Stimulated activated CD8-positive, alpha-beta memory T cell treated with anti-CD3 and anti-CD28 coated beads, Interleukin-12 subunit alpha, Interleukin-12 subunit beta, amount 100 ng/mL, for 1 hour (primary cell): ENCODE data around the gene NOL4.

ENCODE experiments used
- DNase-seq: peaks from one replicate; pipeline ENCODE4 v3.0.0-alpha.2; 2020; ENCODE audit warnings: low read depth

Gene NOL4

GRCh38 chr18:34189656-34190435 is 34.9 kb downstream of the NOL4 start:
- DNase-seq = no peak
